ENCODE data around the gene YWHAH. TPM values are rescaled to one million over a fixed set of nuclear protein-coding genes. Genes with fewer than 3 reads are reported as not detected.
A peak's percentile ranks its signal among the peaks of the same experiment; 100 is the strongest.

Gene YWHAH
- total and polyA plus RNA-seq, 2 donors (not counting 1 experiment from before 2014, with no cell fraction given): 32.6 to 51.1 TPM

GRCh38 chr22:31943206-31943977 is 943 bp upstream of the YWHAH start:
- H3K4me3 ChIP-seq (ENCODE audit: control extremely low read depth in 1 of 5, extremely low read depth in 1 of 5, insufficient read depth in 1 of 5, low read depth in 2 of 5, low read length in 4 of 5): peak overlapping the region; percentile 13 to 78 (median 74)
- Mint-ChIP-seq H3K4me3 (no peak overlapping the region), H3K27me3 (no peaks in the 10 kb centered on the region), H3K4me1 (peaks cover 18% of the 10 kb centered on the region), H3K27ac (peak overlapping the region; percentile 97), H3K9me3 (ENCODE audit: insufficient read depth) (no peaks in the 10 kb centered on the region)
- H3K9ac ChIP-seq (ENCODE audit: low read length): peak overlapping the region; percentile 85
- peaks cover 0 to under 1% of the 10 kb centered on the region in 2 experiments for H3K36me3 ChIP-seq (replicated peaks in 1 of 2; ENCODE audit: control extremely low read depth in 1 of 2, control insufficient read depth in 1 of 2, extremely low read depth in 1 of 2, insufficient read depth in 2 of 2, low read length in 1 of 2)
- H3K4me2 ChIP-seq (replicated peaks; ENCODE audit: low read depth, low read length, poor library complexity, severe bottlenecking): peak overlapping the region; percentile 98
- H3K27ac ChIP-seq (ENCODE audit: low read length in 2 of 2): peak overlapping the region; percentile 82 to 85
- no peaks in the 10 kb centered on the region for H3K9me3 ChIP-seq (ENCODE audit: control extremely low read depth in 1 of 3, control insufficient read depth in 2 of 3, insufficient read depth in 1 of 3, low read length in 2 of 3)
- H3K4me1 ChIP-seq (ENCODE audit: control insufficient read depth in 2 of 2, insufficient read depth in 2 of 2, low read length in 2 of 2): peaks cover 29 to 31% of the 10 kb centered on the region in 2 donors
- TF ChIP-seq EZH2 (IDR thresholded peaks at IDR 0.05; ENCODE audit: borderline replicate concordance, insufficient read depth, low read depth, low read length, poor library complexity, severe bottlenecking) (no peak), CTCF (IDR thresholded peaks at IDR 0.05) (no peak)
- H3K79me2 ChIP-seq (ENCODE audit: control insufficient read depth, insufficient read depth, low read length): peaks cover 8% of the 10 kb centered on the region
- DNase-seq (no peak), ATAC-seq (ENCODE audit: low read depth) (no peak)
- H2AFZ ChIP-seq (ENCODE audit: insufficient read depth, low read depth, low read length, poor library complexity, severe bottlenecking): peak overlapping the region; percentile 86
- H4K20me1 ChIP-seq (ENCODE audit: control insufficient read depth, insufficient read depth, low read length, poor library complexity, severe bottlenecking): peaks cover 7% of the 10 kb centered on the region
- CTCF ChIA-PET: no interaction called here
- no peaks in the 10 kb centered on the region for H3K27me3 ChIP-seq (replicated peaks in 1 of 4; ENCODE audit: control extremely low read depth in 1 of 4, control insufficient read depth in 3 of 4, insufficient read depth in 4 of 4, low read length in 3 of 4)
- intact Hi-C loops (cut with micrococcal nuclease): loop anchor here (5.0 to 10.0 kb wide), 5 partner anchors 69 to 1676 kb away; partner anchors contain the start of genes LIMK2, MORC2, OSM and SFI1
- POLR2A ChIA-PET: no interaction called here
- 50% methylated on average over 14 of the region's 15 CpGs for WGBS (ENCODE audit: insufficient coverage)
